HG02884 (cell line): ENCODE data around the gene ZNF701.
"Not testable (repeated sequence)": the region's sequence is repeated elsewhere in the genome, so short reads cannot be mapped to it uniquely, and the experiment has no call there.

Source experiments
- ATAC-seq: cut with Tn5 transposase; IDR thresholded peaks from one replicate; pipeline ENCODE4 v1.9.1; 2021; ENCODE audit warnings: mild to moderate bottlenecking, moderate library complexity; ENCODE audit not compliant: unreplicated experiment

ZNF701 gene

GRCh38 chr19:52566121-52566520 is 4.0 kb upstream of the ZNF701 start:
- ATAC-seq: no peak

DNA sequence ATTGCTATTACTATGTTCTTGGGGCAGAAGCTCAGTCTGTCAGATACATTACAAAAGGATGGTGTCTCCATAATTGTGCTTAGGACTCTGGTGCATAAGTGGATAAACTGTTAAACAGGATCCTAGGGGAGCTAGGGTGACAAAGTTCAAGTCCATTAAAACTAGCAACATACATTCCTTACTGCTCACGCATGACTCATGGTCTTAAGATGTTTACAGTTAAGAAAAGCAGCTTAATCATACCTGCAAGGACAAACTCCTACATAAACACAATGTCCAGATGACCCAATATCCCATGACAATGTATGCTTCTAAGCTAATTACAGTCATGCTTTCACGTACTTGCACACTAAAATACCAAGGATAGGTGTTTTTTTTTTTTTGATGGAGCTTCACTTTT is 3.5 kb upstream of the ZNF701 start:
- ATAC-seq: no peak

DNA sequence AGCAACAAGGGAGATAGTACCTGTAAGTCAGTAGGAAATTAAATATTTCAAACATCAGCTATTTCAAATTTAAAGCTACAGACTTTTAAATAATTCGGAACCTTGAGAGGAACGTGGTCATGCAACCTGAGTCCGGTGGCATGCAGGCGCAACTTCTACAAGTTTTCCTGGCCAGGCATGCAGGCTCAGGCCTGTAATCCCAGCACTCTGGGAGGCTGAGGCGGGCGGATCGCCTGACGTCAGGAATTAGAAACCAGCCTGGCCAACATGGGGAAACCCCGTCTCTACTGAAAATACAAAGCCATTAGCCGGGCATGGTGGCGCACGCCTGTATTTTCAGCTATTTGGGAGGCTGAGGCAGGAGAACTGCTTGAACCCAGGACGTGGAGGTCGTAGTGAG is 2.2 kb upstream of the ZNF701 start:
- no peak for ATAC-seq

DNA sequence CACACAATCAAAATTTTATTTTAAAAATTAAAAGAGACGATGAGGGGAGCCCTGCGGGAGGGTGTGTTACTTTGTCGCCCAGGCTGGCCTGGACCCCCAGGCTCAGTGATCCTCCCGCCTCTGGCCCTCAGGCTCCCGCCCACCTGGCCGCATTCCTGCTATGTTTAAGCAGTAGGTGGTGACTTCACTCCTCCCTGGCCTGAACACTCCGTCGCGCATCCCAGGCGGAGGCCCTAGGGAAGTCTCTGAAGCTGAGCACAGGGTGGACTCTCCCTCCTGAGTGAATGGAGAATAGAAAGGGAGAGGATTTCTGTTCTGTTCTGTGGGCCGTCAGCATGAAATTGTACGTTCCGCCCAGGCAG is 468 bp upstream of the ZNF701 start:
- ATAC-seq: not testable (repeated sequence)

GRCh38 chr19:52584736-52585440 is 14.8 kb downstream of the ZNF701 start:
- ATAC-seq: no peak

GRCh38 chr19:52585604-52586003 is 15.5 kb downstream of the ZNF701 start:
- no peak for ATAC-seq

- ATAC-seq: no peak
These were observed 20.6 kb downstream of the ZNF701 start for GRCh38 chr19:52590728-52591127.

DNA sequence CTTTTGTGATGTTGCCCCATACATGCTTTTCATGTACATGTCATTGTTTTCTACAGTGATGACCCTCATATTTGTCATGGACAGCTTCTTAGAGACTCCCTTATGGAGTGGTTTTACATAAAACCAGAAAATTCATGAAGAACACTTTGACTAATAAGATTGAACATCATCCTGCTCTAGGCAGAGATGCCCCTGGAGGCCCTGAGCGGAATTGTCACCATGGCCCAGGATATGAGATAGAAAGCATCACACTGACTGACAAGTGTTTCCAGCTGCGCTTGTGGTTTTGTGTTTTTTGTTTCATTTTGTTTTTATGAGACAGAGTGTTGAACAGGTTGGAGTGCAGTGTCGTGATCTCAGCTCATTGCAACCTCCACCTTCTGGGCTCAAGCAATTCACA is 22.2 kb downstream of the ZNF701 start:
- ATAC-seq: no peak

DNA sequence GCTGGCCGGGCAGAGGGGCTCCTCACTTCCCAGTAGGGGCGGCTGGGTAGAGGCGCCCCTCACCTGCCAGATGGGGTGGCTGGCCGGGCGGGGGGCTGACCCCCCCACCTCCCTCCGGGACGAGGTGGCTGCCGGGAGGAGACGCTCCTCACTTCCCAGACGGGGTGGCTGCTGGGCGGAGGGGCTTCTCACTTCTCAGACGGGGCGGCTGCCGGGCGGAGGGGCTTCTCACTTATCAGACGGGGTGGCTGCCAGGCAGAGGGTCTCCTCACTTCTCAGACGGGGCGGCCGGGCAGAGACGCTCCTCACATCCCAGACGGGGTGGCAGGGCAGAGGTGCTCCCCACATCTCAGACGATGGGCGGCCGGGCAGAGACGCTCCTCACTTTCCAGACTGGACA is 23.4 kb downstream of the ZNF701 start:
- ATAC-seq: not testable (repeated sequence)

GRCh38 chr19:52599241-52599640 is 29.2 kb downstream of the ZNF701 start:
- no peak for ATAC-seq

GRCh38 chr19:52600639-52601024 is 30.5 kb downstream of the ZNF701 start:
- no peak for ATAC-seq

GRCh38 chr19:52601025-52601973 is 31.2 kb downstream of the ZNF701 start:
- ATAC-seq: peak; percentile 83

GRCh38 chr19:52601974-52602366 is 31.9 kb downstream of the ZNF701 start:
- ATAC-seq: not testable (repeated sequence)

DNA sequence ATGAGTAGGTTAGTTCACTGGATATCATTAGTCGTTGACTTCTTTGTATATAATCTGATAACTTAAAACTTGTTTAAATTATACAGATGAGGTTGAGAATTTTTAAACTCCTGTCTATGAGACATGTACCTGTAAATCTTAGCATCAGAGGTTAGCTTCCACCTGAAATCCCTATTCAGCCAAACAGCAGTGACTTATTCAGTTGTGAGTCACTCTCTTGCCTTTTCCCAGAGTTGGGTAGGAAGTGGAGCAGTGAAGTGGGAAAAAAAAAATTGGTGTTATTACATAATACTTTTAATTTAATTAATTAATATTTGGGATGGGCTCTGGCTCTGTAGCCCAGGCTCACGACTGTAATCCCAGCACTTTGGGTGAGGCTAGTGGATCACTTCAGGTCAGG is 32.9 kb downstream of the ZNF701 start:
- no peak for ATAC-seq

DNA sequence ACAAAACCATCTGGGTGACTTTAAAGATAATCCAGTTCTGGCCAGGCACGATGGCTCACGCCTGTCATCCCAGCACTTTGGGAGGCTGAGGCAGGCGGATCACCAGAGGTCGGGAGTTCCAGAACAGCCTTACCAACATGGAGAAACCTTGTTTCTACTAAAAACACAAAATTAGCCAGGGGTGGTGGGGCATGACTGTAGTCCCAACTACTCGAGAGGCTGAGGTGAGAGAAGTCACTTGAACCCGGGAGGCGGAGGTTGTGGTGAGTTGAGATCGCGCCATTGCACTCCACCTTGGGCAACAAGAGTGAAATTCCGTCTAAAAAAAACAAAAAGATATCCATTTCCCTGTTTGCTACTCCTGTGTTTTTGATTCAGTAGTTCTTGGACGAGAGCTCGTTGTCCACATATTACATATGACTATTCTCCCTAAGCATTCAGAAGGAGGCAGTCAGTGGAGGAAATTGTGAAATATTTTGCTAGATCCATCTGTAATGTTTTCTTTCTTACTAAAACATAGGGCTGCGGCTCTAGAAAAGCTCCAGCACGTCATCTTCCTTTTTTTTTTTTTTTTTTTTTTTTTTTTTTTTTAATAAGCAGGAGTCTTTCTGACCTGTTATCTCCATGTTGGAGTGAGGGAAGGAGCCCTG is 33.6 kb downstream of the ZNF701 start:
- ATAC-seq: no peak

- ATAC-seq: no peak
These were observed 43.3 kb downstream of the ZNF701 start for GRCh38 chr19:52613299-52613906.

DNA sequence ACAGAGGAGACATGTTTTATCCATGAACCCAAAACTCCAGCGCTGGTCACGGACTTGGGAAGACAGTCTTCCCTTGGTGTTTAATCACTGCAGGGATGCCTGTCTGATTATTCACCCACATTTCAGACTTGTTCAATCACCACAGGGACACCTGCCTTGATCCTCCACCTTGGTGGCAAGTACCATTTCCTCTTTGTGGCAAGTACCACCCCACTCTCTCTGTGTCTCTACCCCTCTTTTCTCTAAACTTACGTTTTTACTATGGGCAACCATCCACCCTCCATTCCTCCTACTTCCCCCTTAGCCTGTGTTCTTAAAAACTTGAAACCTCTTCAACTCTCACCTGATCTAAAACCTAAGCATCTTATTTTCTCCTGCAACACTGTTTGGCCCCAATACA is 51.3 kb downstream of the ZNF701 start:
- no peak for ATAC-seq

- no peak for ATAC-seq
These were observed 52.2 kb downstream of the ZNF701 start for GRCh38 chr19:52622261-52622660.

GRCh38 chr19:52626915-52627314 is 56.8 kb downstream of the ZNF701 start:
- no peak for ATAC-seq

GRCh38 chr19:52627441-52627840 is 57.4 kb downstream of the ZNF701 start:
- ATAC-seq: not testable (repeated sequence)
